ENCODE results near the gene SHB.

SHB gene

GRCh38 chr9:38019731-38020130, 49.3 kb downstream of the SHB start:
- peaks cover 0 to 12% (median 0%) of the 10 kb centered on the region in 11 experiments; a peak in 1 of 22 replicates for H3K36me3 ChIP-seq
- H3K4me2 ChIP-seq: peak overlapping the region in 9 of 11 experiments; percentile 47 to 78 (median 67); a peak in 16 of 22 replicates
- peaks cover 14 to 65% (median 46%) of the 10 kb centered on the region in 10 experiments for H3K4me1 ChIP-seq
- peaks cover 0 to 71% (median 0%) of the 10 kb centered on the region in 11 experiments; a peak in 3 of 22 replicates for H4K20me1 ChIP-seq
- no peaks in the 10 kb centered on the region for H3K9me3 ChIP-seq (replicated peaks in 1 of 11)
- no peak overlapping the region for H3K4me3 ChIP-seq
- no peak for TF ChIP-seq Cebpa-rat (IDR thresholded peaks at IDR 0.05)
- H3K27ac ChIP-seq: peak overlapping the region in 4 of 11 experiments; percentile 17 to 43 (median 31); a peak in 4 of 22 replicates
- no peaks in the 10 kb centered on the region for H3K27me3 ChIP-seq
- H3K9ac ChIP-seq: no peak overlapping the region

GRCh38 chr9:38018958-38019602, 49.9 kb downstream of the SHB start:
- Histone ChIP-seq H3K36me3 (peaks cover 0 to 12% (median 0%) of the 10 kb centered on the region in 11 experiments; a peak in 1 of 22 replicates), H3K9me3 (replicated peaks in 1 of 11) (no peaks in the 10 kb centered on the region), H4K20me1 (peaks cover 0 to 64% (median 0%) of the 10 kb centered on the region in 11 experiments; a peak in 2 of 22 replicates), H3K27me3 (no peaks in the 10 kb centered on the region), H3K27ac (no peak overlapping the region), H3K4me3 (no peak overlapping the region), H3K4me2 (peak overlapping the region in 9 of 11 experiments; percentile 8 to 78 (median 67); a peak in 16 of 22 replicates), H3K4me1 (peaks cover 7 to 58% (median 39%) of the 10 kb centered on the region in 10 experiments), H3K9ac (peak overlapping the region in 1 of 11 experiments; percentile 27; a peak in 1 of 22 replicates)
- TF ChIP-seq Cebpa-rat (IDR thresholded peaks at IDR 0.05): no peak

- Histone ChIP-seq H3K36me3 (peaks cover 0 to 12% (median 0%) of the 10 kb centered on the region in 11 experiments; a peak in 1 of 22 replicates), H3K9ac (peak overlapping the region in 1 of 11 experiments; percentile 27; a peak in 1 of 22 replicates), H4K20me1 (peaks cover 0 to 58% (median 0%) of the 10 kb centered on the region in 11 experiments; a peak in 2 of 22 replicates), H3K9me3 (replicated peaks in 1 of 11) (no peaks in the 10 kb centered on the region), H3K4me1 (peaks cover under 1 to 52% (median 33%) of the 10 kb centered on the region in 10 experiments; a peak in 18 of 20 replicates), H3K27me3 (no peaks in the 10 kb centered on the region), H3K4me3 (no peak overlapping the region), H3K4me2 (peak overlapping the region in 6 of 11 experiments; percentile 66 to 78 (median 69); a peak in 9 of 22 replicates), H3K27ac (no peak overlapping the region)
- TF ChIP-seq Cebpa-rat (IDR thresholded peaks at IDR 0.05): no peak
Measured at GRCh38 chr9:38018241-38018957, 50.6 kb downstream of the SHB start.

- H3K4me1 ChIP-seq: peaks cover 0 to 46% (median 30%) of the 10 kb centered on the region in 10 experiments; a peak in 16 of 20 replicates
- no peak for TF ChIP-seq Cebpa-rat (IDR thresholded peaks at IDR 0.05)
- no peak overlapping the region for H3K27ac ChIP-seq
- H3K27me3 ChIP-seq: no peaks in the 10 kb centered on the region
- peaks cover 0 to 12% (median 0%) of the 10 kb centered on the region in 11 experiments; a peak in 1 of 22 replicates for H3K36me3 ChIP-seq
- H3K4me2 ChIP-seq: no peak overlapping the region
- H3K4me3 ChIP-seq: no peak overlapping the region
- peaks cover 0 to 52% (median 0%) of the 10 kb centered on the region in 11 experiments; a peak in 2 of 22 replicates for H4K20me1 ChIP-seq
- H3K9ac ChIP-seq: no peak overlapping the region
- no peaks in the 10 kb centered on the region for H3K9me3 ChIP-seq (replicated peaks in 1 of 11)
Measured at GRCh38 chr9:38017885-38018186, 51.2 kb downstream of the SHB start.

- Histone ChIP-seq H4K20me1 (peaks cover 0 to 47% (median 0%) of the 10 kb centered on the region in 11 experiments; a peak in 2 of 22 replicates), H3K27me3 (no peaks in the 10 kb centered on the region), H3K4me3 (no peak overlapping the region), H3K9me3 (replicated peaks in 1 of 11) (no peaks in the 10 kb centered on the region), H3K4me1 (peaks cover 0 to 43% (median 28%) of the 10 kb centered on the region in 10 experiments; a peak in 16 of 20 replicates), H3K36me3 (peaks cover 0 to 12% (median 0%) of the 10 kb centered on the region in 11 experiments; a peak in 1 of 22 replicates), H3K9ac (no peak overlapping the region), H3K4me2 (no peak overlapping the region), H3K27ac (no peak overlapping the region)
- TF ChIP-seq Cebpa-rat (IDR thresholded peaks at IDR 0.05): no peak
Measured at GRCh38 chr9:38017149-38017884, 51.7 kb downstream of the SHB start.

- peaks cover 0 to 12% (median 0%) of the 10 kb centered on the region in 11 experiments; a peak in 1 of 22 replicates for H3K36me3 ChIP-seq
- H3K27me3 ChIP-seq: no peaks in the 10 kb centered on the region
- H3K9me3 ChIP-seq (replicated peaks in 1 of 11): no peaks in the 10 kb centered on the region
- H3K27ac ChIP-seq: no peak overlapping the region
- no peak overlapping the region for H3K4me3 ChIP-seq
- H3K9ac ChIP-seq: no peak overlapping the region
- TF ChIP-seq Cebpa-rat (IDR thresholded peaks at IDR 0.05): no peak
- peaks cover 0 to 41% (median 0%) of the 10 kb centered on the region in 11 experiments; a peak in 2 of 22 replicates for H4K20me1 ChIP-seq
- peaks cover 0 to 40% (median 33%) of the 10 kb centered on the region in 10 experiments; a peak in 16 of 20 replicates for H3K4me1 ChIP-seq
- no peak overlapping the region for H3K4me2 ChIP-seq
Measured at GRCh38 chr9:38016375-38017135, 52.5 kb downstream of the SHB start.

- Histone ChIP-seq H3K27ac (no peak overlapping the region), H3K9me3 (replicated peaks in 1 of 11) (no peaks in the 10 kb centered on the region), H3K4me1 (peaks cover 0 to 40% (median 33%) of the 10 kb centered on the region in 10 experiments; a peak in 17 of 20 replicates), H4K20me1 (peaks cover 0 to 41% (median 0%) of the 10 kb centered on the region in 11 experiments; a peak in 2 of 22 replicates), H3K9ac (no peak overlapping the region), H3K27me3 (no peaks in the 10 kb centered on the region), H3K4me2 (no peak overlapping the region), H3K36me3 (peaks cover 0 to 12% (median 0%) of the 10 kb centered on the region in 11 experiments; a peak in 1 of 22 replicates), H3K4me3 (no peak overlapping the region)
- TF ChIP-seq Cebpa-rat (IDR thresholded peaks at IDR 0.05): no peak
Measured at GRCh38 chr9:38015906-38016305, 53.1 kb downstream of the SHB start.

- Histone ChIP-seq H3K4me1 (peaks cover 0 to 36% (median 27%) of the 10 kb centered on the region in 10 experiments; a peak in 17 of 20 replicates), H3K27ac (no peak overlapping the region), H3K9me3 (replicated peaks in 1 of 11) (no peaks in the 10 kb centered on the region)
Measured at GRCh38 chr9:38015266-38015665, 53.8 kb downstream of the SHB start.

More at GRCh38 chr9:38015266-38015665, 53.8 kb downstream of the SHB start:
- Histone ChIP-seq H3K36me3 (peaks cover 0 to 12% (median 0%) of the 10 kb centered on the region in 11 experiments; a peak in 1 of 22 replicates), H3K27me3 (no peaks in the 10 kb centered on the region), H4K20me1 (peaks cover 0 to 34% (median 0%) of the 10 kb centered on the region in 11 experiments; a peak in 2 of 22 replicates), H3K4me3 (no peak overlapping the region), H3K4me2 (no peak overlapping the region), H3K9ac (no peak overlapping the region)
- TF ChIP-seq Cebpa-rat (IDR thresholded peaks at IDR 0.05): no peak
